Measurements from ENCODE around the gene ZDHHC8.

Gene ZDHHC8

GRCh38 chr22:20113551-20114310 lies 17.9 kb upstream of the ZDHHC8 start:
- no peak for DNase-seq (ENCODE audit: low read depth in 2 of 2)

GRCh38 chr22:20114506-20115475 lies 16.8 kb upstream of the ZDHHC8 start:
- DNase-seq (ENCODE audit: low read depth in 2 of 2), result no peak

- no peak for DNase-seq (ENCODE audit: low read depth in 2 of 2)
These were observed 15.8 kb upstream of the ZDHHC8 start, which contains the start of gene RANBP1 for GRCh38 chr22:20115691-20116375. TSS of gene RANBP1 (plus strand) at chr22:20116104. CDS start at chr22:20116185, 81 bp downstream.

GRCh38 chr22:20116376-20116950 lies 15.1 kb upstream of the ZDHHC8 start:
- no peak for DNase-seq (ENCODE audit: low read depth in 2 of 2)

GRCh38 chr22:20116951-20117632 lies 14.5 kb upstream of the ZDHHC8 start, which contains the start of gene TRMT2A:
TSS of gene TRMT2A (minus strand) at chr22:20117226. CDS start at chr22:20116906, 320 bp downstream.
- DNase-seq (ENCODE audit: low read depth in 2 of 2), result peak; percentile 93 to 94

GRCh38 chr22:20117633-20118299 lies 13.8 kb upstream of the ZDHHC8 start:
- DNase-seq (ENCODE audit: low read depth in 2 of 2), result peak in 1 of 2 donors; percentile 41

- no peak for DNase-seq (ENCODE audit: low read depth in 2 of 2)
These were observed 13.1 kb upstream of the ZDHHC8 start for GRCh38 chr22:20118300-20119020.

GRCh38 chr22:20121856-20122415 lies 9.7 kb upstream of the ZDHHC8 start:
- no peak for DNase-seq (ENCODE audit: low read depth in 2 of 2)

- no peak for DNase-seq (ENCODE audit: low read depth in 2 of 2)
These were observed 8.1 kb upstream of the ZDHHC8 start for GRCh38 chr22:20123366-20124082.

GRCh38 chr22:20124083-20124787 lies 7.4 kb upstream of the ZDHHC8 start:
- no peak for DNase-seq (ENCODE audit: low read depth in 2 of 2)

- DNase-seq (ENCODE audit: low read depth in 2 of 2), result no peak
These were observed 6.1 kb upstream of the ZDHHC8 start for GRCh38 chr22:20125201-20126174.

- DNase-seq (ENCODE audit: low read depth in 2 of 2), result no peak
These were observed 5.1 kb upstream of the ZDHHC8 start for GRCh38 chr22:20126284-20127029.

GRCh38 chr22:20127318-20127868 lies 4.2 kb upstream of the ZDHHC8 start:
- DNase-seq (ENCODE audit: low read depth in 2 of 2), result no peak

GRCh38 chr22:20127869-20128618 lies 3.6 kb upstream of the ZDHHC8 start:
- DNase-seq (ENCODE audit: low read depth in 2 of 2), result no peak

- DNase-seq (ENCODE audit: low read depth in 2 of 2), result no peak
These were observed 3.0 kb upstream of the ZDHHC8 start for GRCh38 chr22:20128619-20128901.
